Fibroblast of mammary gland (primary cell): ENCODE measurements around the gene PLXNA4.
"Not testable (repeated sequence)": the region's sequence is repeated elsewhere in the genome, so short reads cannot be mapped to it uniquely, and the experiment has no call there.

Experiments
- DNase-seq: peaks from one replicate; pipeline ENCODE4 v3.0.0-alpha.2; 2010; ENCODE audit warnings: low read depth
- H3K4me3 ChIP-seq: 2 replicates; pipeline ENCODE4 v1.5.1; 2011; ENCODE audit warnings: low read depth, mild to moderate bottlenecking, low read length, moderate library complexity; ENCODE audit not compliant: control insufficient read depth
- TF ChIP-seq, protein P1 (sequence below): conservative IDR thresholded peaks from 2 replicates; pipeline ENCODE4 v1.5.1; 2011; ENCODE audit warnings: low read depth, low read length, inconsistent platforms; ENCODE audit not compliant: control insufficient read depth, insufficient read depth

PLXNA4 gene

DNA sequence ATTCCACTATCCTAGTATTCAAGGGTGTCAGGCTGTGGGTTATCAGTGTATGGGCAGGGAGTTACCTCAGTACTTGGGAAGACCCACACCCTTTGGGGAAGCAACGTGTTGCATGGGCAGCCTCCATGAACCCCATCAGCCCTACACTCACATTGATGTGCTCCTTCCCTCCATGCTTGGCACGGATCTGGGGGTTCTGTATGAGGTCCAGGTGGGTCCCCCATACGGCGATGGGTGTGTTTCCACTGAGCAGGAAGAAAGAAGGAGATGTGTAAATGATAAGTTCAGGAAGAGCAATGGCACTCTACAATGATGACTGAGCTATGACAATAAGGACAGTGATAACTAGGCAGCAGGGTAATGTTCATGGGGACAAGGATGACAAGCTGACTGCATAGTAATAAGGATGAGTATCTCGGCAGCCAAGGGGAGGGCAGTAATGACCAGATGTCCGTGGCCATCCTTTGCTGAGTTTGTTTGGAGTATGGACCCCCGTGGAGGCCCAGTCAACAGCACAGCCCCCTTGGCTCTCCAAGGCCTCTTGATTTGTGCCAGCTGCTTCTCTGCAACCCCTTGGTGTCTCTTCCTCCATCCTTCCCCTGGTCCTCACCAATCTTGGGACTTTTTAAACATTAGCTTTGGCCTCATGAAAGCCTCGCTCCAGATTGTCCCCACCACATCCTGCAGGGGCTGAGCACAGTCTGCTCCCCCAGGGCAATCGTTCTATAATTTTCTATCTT lies 394.2 kb downstream of the PLXNA4 start:
- TF ChIP-seq, protein P1, sequence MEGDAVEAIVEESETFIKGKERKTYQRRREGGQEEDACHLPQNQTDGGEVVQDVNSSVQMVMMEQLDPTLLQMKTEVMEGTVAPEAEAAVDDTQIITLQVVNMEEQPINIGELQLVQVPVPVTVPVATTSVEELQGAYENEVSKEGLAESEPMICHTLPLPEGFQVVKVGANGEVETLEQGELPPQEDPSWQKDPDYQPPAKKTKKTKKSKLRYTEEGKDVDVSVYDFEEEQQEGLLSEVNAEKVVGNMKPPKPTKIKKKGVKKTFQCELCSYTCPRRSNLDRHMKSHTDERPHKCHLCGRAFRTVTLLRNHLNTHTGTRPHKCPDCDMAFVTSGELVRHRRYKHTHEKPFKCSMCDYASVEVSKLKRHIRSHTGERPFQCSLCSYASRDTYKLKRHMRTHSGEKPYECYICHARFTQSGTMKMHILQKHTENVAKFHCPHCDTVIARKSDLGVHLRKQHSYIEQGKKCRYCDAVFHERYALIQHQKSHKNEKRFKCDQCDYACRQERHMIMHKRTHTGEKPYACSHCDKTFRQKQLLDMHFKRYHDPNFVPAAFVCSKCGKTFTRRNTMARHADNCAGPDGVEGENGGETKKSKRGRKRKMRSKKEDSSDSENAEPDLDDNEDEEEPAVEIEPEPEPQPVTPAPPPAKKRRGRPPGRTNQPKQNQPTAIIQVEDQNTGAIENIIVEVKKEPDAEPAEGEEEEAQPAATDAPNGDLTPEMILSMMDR, result no peak
- no peak for DNase-seq

DNA sequence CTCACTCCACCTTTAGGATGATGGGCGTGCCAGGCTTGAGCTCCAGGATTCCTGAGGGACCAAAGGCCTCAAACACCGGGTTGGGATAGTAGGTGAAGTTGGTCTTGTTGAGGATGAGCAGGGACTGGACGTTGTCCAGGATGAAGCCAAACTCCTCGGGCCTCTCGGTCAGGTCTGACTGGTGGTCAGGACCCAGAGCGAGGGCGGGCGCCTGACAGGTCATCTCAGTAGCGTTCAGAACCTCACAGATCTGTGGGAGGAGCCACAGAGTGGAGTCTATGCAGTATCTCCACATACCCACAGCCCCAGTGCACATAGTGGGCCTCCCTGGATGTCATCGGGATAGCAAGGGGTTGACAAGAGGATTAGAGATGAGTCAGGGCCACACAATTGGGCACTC lies 394.9 kb downstream of the PLXNA4 start:
- H3K4me3 ChIP-seq, result no peak overlapping the region
- TF ChIP-seq, protein P1, result no peak
- DNase-seq, result no peak

More for the DNA sequence above, 394.2 kb downstream of the PLXNA4 start:
- no peak overlapping the region for H3K4me3 ChIP-seq

DNA sequence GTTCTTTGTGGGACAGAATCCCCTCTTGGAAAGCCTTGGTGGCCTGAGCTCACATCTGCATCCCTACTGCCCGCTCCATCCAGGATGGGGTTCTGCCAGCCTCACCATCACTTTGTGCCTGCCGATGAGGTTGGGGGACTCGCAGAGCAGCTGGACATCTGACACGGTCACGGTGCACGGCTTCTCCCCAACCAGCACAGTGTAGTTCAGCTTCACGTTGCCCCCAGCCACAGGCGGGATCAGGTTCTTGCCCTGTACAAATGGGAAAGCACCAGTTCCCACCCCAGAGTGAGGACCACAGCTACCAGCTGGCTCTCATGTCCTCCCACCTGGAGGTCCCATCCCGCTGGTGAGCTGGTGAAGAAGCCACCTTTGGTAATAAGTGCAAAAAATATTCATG lies 395.8 kb downstream of the PLXNA4 start:
- TF ChIP-seq, protein P1, result no peak
- no peak overlapping the region for H3K4me3 ChIP-seq
- no peak for DNase-seq

DNA sequence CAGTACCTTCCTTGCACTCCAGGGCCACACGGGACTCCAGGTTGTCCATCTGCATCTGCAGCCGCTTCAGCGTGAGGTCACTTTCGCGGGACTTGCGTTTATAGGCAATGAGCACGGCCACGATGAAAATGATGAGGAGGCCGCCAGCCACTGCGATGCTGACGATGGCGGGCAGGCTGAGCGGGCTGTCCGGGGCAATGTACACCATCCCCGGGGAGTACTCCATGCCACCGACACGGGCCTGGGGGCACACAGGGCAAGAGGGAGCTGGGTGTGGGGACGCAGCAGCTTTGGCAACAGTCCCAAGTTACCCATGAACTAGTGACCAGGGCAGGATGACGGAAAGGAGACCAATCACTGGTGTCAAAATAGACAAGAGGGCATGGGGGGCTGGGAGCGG lies 396.6 kb downstream of the PLXNA4 start:
- TF ChIP-seq, protein P1, result no peak
- no peak overlapping the region for H3K4me3 ChIP-seq

DNA sequence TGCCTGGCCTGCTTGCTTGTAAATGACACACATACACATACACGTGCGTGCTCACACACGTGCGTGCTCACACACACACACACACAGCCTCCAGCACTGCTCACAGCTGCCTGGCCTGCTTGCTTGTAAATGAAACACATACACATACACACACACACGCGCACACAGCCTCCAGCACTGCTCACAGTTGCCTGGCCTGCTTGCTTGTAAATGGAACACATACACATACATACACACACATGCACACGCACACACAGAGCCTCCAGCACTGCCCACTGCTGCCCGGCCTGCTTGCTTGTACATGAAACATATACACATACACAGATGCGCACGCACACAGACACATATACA lies 397.2 kb downstream of the PLXNA4 start:
- TF ChIP-seq, protein P1, result no peak
- no peak for DNase-seq
- no peak overlapping the region for H3K4me3 ChIP-seq

More for the DNA sequence above, 396.6 kb downstream of the PLXNA4 start:
- no peak for DNase-seq

DNA sequence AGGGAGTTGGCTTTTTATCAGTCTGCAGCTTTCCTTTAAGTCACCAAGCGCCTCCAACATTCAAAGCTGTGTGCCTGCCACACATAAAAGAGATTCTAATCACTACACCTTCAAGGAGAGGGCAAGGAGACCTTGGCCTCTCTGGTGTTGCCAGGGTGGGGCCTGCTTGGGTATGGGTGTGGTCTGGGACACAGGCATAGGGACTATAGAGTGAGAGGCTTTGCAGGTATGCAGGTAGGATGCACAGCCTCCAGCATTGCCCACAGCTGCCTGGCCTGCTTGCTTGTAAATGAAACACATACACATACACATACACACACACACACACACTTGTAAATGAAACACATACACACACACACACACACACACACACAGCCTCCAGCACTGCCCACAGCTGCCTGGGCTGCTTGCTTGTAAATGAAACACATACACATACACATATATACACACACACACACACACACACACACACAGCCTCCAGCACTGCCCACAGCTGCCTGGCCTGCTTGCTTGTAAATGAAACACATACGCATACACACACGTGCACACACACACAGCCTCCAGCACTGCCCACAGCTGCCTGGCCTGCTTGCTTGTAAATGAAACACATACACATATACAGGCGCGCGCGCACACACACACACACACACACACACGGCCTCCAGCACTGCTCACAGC lies 397.7 kb downstream of the PLXNA4 start:
- not testable (repeated sequence) for H3K4me3 ChIP-seq, DNase-seq

DNA sequence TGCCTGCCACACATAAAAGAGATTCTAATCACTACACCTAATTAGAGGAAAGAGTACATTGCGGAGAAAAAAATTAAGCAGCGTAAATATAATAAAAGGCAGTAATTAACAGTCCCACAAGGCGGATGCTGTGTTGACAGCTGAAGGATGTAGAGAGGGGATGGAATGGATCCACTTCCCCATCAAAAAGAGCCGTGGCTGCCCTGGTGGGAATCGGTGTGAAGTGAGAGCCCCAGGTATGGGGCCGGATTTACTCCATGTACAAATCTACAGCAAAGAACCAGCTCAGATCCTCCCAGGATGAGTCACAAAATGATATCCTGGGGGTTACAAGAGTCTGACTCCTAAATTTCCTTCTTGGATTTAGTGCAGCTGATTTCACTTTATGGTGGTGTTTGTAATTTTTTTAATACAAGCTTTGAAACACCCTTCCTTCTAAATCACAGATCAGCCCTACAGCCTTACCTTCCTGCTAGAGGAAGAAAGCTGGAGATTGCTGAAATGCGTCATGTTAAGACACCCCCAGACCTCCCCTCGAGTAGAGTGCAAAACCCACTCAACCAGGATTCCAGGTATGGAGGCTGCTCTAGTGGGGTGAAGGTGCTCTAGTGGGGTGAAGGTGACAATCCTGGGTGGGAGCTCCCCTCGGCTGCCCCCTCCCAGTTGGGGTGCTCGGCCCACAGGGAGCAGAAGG lies 398.4 kb downstream of the PLXNA4 start:
- TF ChIP-seq, protein P1, result no peak
- no peak overlapping the region for H3K4me3 ChIP-seq
- DNase-seq, result no peak
